Transverse colon (tissue), 3 donors: ENCODE measurements around the gene SEMA3C.
"Not testable (repeated sequence)": the region's sequence is repeated elsewhere in the genome, so short reads cannot be mapped to it uniquely, and the experiment has no call there.

Source experiments
- POLR2A ChIP-seq: fragments of 450-650 bp; IDR thresholded peaks from one replicate; pipeline ENCODE4 v1.6.1; 2016; ENCODE audit warnings: antibody characterized with exemption, mild to moderate bottlenecking, moderate library complexity
- TF ChIP-seq, protein P1 (sequence below), 5 experiments: fragments of 200-600 bp in 3 of 5; fragments of 450-650 bp in 2 of 5; sonication (generic) in 3 of 5; IDR thresholded peaks; 1 replicate in 2 of 5; 2 replicates in 3 of 5; pipeline ENCODE4 v1.5.1; 2016 to 2017; ENCODE audit warnings: antibody characterized with exemption in 5 of 5, inconsistent platforms in 3 of 5, mild to moderate bottlenecking in 2 of 5, moderate library complexity in 1 of 5

- TF ChIP-seq, protein P1, sequence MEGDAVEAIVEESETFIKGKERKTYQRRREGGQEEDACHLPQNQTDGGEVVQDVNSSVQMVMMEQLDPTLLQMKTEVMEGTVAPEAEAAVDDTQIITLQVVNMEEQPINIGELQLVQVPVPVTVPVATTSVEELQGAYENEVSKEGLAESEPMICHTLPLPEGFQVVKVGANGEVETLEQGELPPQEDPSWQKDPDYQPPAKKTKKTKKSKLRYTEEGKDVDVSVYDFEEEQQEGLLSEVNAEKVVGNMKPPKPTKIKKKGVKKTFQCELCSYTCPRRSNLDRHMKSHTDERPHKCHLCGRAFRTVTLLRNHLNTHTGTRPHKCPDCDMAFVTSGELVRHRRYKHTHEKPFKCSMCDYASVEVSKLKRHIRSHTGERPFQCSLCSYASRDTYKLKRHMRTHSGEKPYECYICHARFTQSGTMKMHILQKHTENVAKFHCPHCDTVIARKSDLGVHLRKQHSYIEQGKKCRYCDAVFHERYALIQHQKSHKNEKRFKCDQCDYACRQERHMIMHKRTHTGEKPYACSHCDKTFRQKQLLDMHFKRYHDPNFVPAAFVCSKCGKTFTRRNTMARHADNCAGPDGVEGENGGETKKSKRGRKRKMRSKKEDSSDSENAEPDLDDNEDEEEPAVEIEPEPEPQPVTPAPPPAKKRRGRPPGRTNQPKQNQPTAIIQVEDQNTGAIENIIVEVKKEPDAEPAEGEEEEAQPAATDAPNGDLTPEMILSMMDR (IDR thresholded peaks at IDR 0.05): not testable (repeated sequence)
- not testable (repeated sequence) for TF ChIP-seq POLR2A
Measured at GRCh38 chr7:80926955-80927354, 8.1 kb upstream of the SEMA3C start.
